GM18507 (cell line): ENCODE measurements around the gene PCBP4.

Experiments
- DNase-seq: peaks from one replicate; pipeline ENCODE4 v3.0.0; 2011; ENCODE audit warnings: low read depth; ENCODE audit not compliant: insufficient read length; ENCODE audit errors: extremely low spot score
- FAIRE-seq: peaks from 2 replicates; lab custom pipeline; 2011; peaks lifted over from hg19 to GRCh38; lab: Jason Lieb, UNC

PCBP4 gene

GRCh38 chr3:51967384-51968169, at the start of gene PCBP4:
TSS of gene PCBP4 (minus strand) at chr3:51967454. CDS start at chr3:51961240, 6,214 bp downstream.
- no peak for FAIRE-seq
- DNase-seq: no peak

- no peak for FAIRE-seq
- no peak for DNase-seq
Measured at GRCh38 chr3:52015438-52016228, 48.4 kb upstream of the PCBP4 start.

DNA sequence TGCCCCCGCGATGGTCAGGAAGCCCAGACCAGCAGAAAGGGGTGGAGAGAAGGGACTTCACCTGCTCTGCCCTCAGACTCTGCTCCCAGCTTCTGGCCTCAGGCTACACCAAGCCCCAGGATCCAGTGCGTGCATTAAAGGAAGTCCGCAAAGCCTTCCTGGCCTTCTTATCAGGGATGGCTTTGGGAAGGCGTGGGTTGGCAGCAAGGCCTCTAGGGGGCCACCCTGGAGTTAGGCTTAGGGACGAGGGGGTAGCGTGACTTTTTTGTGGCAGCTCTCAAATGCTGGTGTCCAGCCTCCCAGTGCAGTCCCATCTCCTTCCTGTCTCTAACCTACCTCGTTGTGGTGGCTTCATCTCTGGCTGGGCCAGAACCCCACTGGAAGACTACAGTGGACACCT, 47.4 kb upstream of the PCBP4 start:
- DNase-seq (no peak), FAIRE-seq (no peak)

DNA sequence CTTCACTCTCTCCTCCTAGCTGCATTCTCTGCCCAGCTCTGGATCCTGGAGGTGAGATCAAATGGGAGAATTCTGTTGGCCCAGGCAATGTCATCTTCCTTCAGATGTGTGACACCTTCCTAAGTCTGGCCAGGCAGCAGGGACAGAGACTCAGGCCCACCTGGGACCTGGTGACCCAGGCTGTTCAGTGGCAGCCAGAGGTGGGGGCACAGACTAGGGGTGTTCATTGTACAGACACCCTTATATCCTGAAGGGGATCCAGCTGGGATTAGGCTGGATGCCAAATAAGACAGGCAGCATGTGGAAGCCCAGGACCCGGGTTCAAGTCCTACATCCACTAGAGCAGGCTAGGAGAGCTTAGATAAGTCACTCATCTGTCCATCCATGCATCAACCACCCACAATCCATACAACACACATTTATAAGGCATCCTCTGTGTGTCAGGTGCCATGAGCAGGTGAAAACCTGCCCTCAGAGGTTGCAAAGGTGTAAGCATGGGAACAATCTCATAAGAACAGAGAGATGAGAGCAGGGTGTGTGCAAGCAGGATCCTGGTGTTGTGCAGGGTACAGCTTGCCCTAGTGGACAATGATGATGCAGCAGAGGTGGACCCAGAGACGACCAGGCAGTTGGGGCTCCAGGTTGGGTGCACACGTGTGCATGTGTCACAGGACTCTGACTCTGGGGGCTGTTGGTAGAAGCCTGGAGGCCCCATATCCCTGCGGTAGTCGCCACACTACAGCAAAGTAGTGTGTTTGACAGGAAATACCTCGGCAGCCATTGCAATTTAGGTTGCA, 46.7 kb upstream of the PCBP4 start:
- FAIRE-seq (no peak), DNase-seq (no peak)

DNA sequence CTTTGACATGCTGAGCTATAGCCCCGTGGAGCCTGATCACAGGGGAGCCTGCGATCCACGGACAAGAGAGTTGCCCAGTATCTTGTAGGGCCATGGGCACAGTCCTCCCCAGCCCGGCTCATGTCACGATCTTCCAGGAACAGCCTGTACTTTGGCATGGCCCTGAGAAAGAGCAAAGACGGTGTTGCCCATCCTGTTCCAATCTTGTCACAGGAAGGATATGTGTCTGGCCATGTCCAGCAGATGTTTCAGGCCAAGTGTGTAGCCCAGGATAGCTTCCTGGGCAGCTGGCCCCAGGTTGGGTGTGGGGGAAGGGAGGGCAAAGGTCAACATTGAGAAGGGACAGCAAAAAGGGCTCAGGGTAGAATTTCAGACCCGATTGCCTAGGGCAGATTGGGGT, 45.4 kb upstream of the PCBP4 start:
- FAIRE-seq: no peak
- no peak for DNase-seq

DNA sequence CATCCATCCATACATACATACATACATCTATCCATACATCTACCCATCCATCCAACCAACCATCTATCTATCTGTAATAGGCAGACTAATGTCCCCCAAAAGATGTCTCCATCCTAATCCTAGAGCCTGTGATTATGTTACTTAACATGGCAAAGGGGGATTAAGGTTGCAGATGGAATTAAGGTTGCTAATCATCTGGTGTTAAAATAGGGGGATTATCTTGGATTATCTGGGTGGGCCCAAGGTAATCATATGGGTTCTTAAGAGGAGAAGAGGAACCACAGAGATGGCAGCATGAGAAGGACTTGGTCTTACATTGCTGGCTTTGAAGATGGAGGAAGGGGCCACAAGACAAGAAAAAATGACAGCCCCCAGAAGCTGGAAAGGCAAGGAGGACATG, 43.2 kb upstream of the PCBP4 start:
- DNase-seq (no peak), FAIRE-seq (no peak)

- DNase-seq: no peak
- no peak for FAIRE-seq
Measured at GRCh38 chr3:52007291-52007690, 40.0 kb upstream of the PCBP4 start.

DNA sequence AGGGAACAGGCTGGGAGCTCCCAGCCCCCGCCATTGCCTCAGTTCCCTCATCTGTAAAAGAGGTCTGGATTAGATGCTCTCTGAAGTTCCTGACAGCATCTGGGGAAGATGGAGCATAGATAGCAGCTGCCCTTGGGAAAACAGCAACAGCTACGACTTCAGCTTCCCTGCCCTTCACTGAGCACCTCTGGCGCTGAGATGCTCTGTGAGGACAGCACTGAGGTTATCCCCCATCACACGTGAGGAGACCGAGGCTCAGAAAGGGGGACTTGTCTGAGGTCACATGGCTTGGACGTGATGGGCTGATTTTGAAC, 39.5 kb upstream of the PCBP4 start:
- FAIRE-seq (no peak), DNase-seq (no peak)

GRCh38 chr3:52006017-52006819, 39.0 kb upstream of the PCBP4 start:
- no peak for DNase-seq
- peak; percentile 21 for FAIRE-seq

DNA sequence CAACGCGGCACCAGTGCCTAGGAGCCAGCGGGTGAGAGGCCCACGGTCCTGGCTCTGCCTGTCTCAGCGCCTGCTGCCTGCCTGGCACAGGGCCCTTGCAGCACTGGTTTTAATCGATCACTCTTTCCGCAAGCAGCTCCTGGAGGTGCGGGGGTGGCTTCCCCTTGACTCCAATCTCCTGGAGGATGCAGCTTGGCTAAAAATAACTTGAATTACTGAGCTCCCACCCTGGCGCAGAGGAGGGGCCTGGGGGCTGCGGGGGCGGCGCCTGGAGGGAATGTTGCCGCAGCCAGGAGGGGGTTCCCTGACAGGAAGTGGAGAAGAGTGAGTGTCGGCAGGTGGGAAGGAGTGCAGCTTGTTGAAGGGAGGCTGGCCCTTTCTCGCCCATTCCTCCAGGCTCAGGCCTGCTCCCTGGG, 38.3 kb upstream of the PCBP4 start:
- no peak for DNase-seq
- FAIRE-seq: no peak

GRCh38 chr3:52004906-52005395, 37.7 kb upstream of the PCBP4 start:
- DNase-seq (no peak), FAIRE-seq (no peak)

DNA sequence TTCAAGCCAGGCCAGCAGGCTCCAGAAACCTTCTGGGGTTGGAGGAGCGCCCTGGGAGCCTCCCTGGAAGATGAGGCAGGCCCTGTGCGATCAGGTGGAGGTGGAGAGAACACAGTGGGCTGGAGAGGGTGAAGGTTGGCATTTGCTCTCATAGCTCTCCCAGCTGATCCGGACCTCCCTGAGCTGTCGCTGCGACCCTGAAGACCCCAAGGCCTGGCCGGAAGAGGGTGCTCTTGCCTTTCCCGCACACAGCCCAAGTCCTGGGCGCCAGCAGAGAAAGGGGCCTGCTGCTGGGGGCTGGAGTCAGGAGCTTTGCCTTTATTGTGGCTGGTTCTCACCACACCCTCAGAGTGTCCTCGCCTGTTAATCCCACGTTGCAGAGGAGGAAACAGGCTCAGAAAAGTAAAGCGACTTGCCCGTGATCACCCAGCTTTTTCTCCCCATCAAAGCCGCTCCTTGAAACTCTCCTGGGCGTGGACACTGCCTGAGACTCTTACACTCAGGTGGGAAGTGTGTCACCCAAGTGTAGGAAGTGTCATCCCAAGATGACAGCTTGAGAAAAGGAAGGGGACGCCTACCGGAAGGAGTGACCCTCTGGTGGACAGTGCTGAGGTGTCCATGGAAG, 37.0 kb upstream of the PCBP4 start:
- DNase-seq (no peak), FAIRE-seq (no peak)

- no peak for DNase-seq
- FAIRE-seq: no peak
Measured at GRCh38 chr3:52002748-52003147, 35.5 kb upstream of the PCBP4 start.

GRCh38 chr3:52001443-52001974, 34.3 kb upstream of the PCBP4 start:
- FAIRE-seq (peak; percentile 91), DNase-seq (peak; percentile 87)

DNA sequence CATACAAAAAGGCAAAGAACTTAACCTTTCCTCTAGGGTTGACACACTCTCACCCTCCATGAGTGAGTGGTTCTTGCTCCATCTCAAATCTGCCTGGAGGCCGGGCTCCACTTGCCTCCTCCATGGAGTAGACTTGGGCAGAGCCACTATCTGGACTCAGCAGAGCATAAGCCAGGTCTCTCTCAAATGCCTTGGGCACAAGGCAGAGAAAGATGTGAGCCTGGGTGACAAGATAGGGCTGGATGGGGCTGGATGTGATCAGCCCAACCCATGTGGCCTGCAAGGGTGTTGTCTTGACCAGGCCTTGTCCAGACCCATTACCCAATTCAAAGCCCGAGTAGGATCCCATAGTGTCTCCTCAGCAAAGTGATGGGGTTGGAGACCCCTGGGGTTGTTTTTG, 32.6 kb upstream of the PCBP4 start:
- DNase-seq: no peak
- no peak for FAIRE-seq

DNA sequence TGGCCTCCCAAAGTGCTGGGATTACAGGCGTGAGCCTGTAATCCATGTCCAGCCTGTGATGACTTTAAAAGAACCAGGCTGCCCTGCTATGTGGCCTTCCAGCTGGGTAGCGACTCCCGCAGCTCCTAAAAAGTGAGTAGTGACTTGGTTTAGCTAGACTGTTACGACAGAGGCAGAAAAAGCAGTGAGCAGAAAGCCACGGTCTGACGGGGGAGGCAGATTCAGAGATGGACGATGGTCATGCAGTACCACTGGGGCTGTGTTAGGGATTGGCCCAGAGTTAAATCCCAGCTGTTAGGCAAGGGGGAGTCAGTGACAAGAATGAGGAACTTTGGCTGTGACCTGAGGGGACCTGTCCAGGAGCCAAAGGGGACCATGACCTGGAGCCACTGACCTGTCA, 31.5 kb upstream of the PCBP4 start:
- DNase-seq: no peak
- no peak for FAIRE-seq

DNA sequence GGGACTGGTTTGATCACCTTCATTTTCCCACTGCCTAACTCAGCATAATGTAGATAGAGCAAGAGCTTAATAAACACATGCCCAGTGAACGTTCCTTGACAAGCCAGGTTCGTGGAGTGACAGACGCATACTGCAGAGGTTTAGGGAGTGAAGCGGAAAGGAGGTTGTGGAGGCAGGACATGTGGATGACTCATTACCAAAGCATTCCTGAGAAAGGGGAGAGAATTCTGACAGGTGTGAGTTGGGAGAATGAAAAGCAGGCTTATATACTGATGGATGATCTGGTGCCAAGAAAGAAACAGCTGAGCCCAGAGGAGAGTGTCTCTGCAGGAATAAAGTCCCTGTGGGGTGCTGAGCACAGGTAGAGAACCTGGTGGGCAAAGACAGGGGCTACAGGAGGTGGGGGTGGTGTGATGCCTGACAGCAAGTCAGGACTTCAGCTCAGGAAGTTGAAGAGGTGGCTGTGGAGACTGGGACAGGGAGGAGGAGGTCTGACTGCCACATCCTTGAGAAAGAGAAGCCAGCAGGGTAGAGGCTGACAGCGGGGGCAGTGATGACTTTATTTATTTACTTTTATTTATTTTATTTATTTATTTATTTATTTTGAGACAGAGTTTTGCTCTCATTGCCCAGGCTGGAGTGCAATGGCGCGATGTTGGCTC, 30.8 kb upstream of the PCBP4 start:
- DNase-seq (no peak), FAIRE-seq (no peak)

- FAIRE-seq: no peak
- DNase-seq: no peak
Measured at GRCh38 chr3:51997172-51997571, 29.9 kb upstream of the PCBP4 start.
